Endothelial cell of umbilical vein (primary cell): ENCODE results near the gene SLFN12L.

Experiments used
- EZH2 ChIP-seq: IDR thresholded peaks from 2 replicates; pipeline ENCODE4 v1.6.1; 2012; ENCODE audit warnings: borderline replicate concordance, low read depth, mild to moderate bottlenecking, moderate library complexity, low read length, inconsistent platforms; ENCODE audit not compliant: severe bottlenecking
- FOS ChIP-seq: IDR thresholded peaks from 2 replicates; pipeline ENCODE4 v1.6.1; 2011; ENCODE audit warnings: mild to moderate bottlenecking, low read length, moderate library complexity, borderline replicate concordance; ENCODE audit not compliant: insufficient read depth
- GATA2 ChIP-seq: IDR thresholded peaks from 2 replicates; pipeline ENCODE4 v1.7.0; 2011; ENCODE audit warnings: low read depth, mild to moderate bottlenecking, moderate library complexity, mixed read lengths, low read length; ENCODE audit not compliant: insufficient read length, insufficient read depth
- MYC ChIP-seq: IDR thresholded peaks from one replicate; pipeline ENCODE4 v1.6.1; 2011; ENCODE audit warnings: mild to moderate bottlenecking, low read depth, low read length
- POLR2A ChIP-seq: IDR thresholded peaks from 2 replicates; pipeline ENCODE4 v1.6.1; 2012; ENCODE audit warnings: low read depth, mild to moderate bottlenecking, control low read depth, low read length
- POLR2AphosphoS5 ChIP-seq: IDR thresholded peaks from 2 replicates; pipeline ENCODE4 v1.6.1; 2012; ENCODE audit warnings: low read depth, mild to moderate bottlenecking, control low read depth, low read length, moderate library complexity; ENCODE audit not compliant: insufficient read depth
- TF ChIP-seq, protein P1 (sequence below): IDR thresholded peaks from 2 replicates; pipeline ENCODE4 v1.6.1; 2011; ENCODE audit not compliant: insufficient read depth, insufficient read length
- TF ChIP-seq, protein P2 (sequence below), 2 donors: IDR thresholded peaks; 1 replicate in 1 of 2; 2 replicates in 1 of 2; pipeline ENCODE4 v1.5.1; 2011; ENCODE audit warnings: low read length in 2 of 2, mild to moderate bottlenecking in 2 of 2, moderate library complexity in 2 of 2, control low read depth in 1 of 2, inconsistent platforms in 1 of 2, low read depth in 1 of 2; ENCODE audit not compliant: insufficient read depth in 1 of 2; ENCODE audit errors: extremely low read depth in 1 of 2

GRCh38 chr17:35569405-35569804, 31.9 kb upstream of the SLFN12L start:
- TF ChIP-seq GATA2 = no peak
- TF ChIP-seq, protein P1, sequence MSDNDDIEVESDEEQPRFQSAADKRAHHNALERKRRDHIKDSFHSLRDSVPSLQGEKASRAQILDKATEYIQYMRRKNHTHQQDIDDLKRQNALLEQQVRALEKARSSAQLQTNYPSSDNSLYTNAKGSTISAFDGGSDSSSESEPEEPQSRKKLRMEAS = no peak
- TF ChIP-seq, protein P2, sequence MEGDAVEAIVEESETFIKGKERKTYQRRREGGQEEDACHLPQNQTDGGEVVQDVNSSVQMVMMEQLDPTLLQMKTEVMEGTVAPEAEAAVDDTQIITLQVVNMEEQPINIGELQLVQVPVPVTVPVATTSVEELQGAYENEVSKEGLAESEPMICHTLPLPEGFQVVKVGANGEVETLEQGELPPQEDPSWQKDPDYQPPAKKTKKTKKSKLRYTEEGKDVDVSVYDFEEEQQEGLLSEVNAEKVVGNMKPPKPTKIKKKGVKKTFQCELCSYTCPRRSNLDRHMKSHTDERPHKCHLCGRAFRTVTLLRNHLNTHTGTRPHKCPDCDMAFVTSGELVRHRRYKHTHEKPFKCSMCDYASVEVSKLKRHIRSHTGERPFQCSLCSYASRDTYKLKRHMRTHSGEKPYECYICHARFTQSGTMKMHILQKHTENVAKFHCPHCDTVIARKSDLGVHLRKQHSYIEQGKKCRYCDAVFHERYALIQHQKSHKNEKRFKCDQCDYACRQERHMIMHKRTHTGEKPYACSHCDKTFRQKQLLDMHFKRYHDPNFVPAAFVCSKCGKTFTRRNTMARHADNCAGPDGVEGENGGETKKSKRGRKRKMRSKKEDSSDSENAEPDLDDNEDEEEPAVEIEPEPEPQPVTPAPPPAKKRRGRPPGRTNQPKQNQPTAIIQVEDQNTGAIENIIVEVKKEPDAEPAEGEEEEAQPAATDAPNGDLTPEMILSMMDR (IDR thresholded peaks at IDR 0.05; ENCODE audit: extremely low read depth in 1 of 2, insufficient read depth in 1 of 2, low read depth in 1 of 2, low read length in 2 of 2) = no peak
- TF ChIP-seq POLR2A = no peak
- TF ChIP-seq EZH2 = no peak
- no peak for TF ChIP-seq POLR2AphosphoS5
- TF ChIP-seq MYC = no peak
- no peak for TF ChIP-seq FOS
